Measurements from ENCODE around the gene KIR2DL4.
"Not testable (repeated sequence)": the region's sequence is repeated elsewhere in the genome, so short reads cannot be mapped to it uniquely, and the experiment has no call there.

The KIR2DL4 gene

DNA sequence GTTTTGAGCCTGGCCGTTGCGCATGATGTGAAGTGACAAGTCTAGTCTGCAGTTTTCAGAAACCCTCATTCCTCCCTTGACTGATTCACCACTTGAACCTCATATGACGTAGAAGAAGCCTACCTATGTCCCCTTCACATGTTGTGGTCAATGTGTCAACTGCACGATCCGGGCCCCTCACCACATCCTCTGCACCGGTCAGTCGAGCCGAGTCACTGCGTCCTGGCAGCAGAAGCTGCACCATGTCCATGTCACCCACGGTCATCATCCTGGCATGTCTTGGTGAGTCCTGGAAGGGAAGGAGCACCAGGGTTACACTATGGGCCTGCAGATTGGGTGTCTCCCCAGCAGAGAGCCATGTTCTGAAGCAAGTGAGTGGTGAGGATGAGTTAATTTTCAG is at the start of gene KIR2DL4:
Gene KIR2DL4, plus strand, starts transcription at position 201 of the 400 bp plus-strand sequence. Its CDS starts 42 bp downstream, at position 243.
- no peak for DNase-seq

DNA sequence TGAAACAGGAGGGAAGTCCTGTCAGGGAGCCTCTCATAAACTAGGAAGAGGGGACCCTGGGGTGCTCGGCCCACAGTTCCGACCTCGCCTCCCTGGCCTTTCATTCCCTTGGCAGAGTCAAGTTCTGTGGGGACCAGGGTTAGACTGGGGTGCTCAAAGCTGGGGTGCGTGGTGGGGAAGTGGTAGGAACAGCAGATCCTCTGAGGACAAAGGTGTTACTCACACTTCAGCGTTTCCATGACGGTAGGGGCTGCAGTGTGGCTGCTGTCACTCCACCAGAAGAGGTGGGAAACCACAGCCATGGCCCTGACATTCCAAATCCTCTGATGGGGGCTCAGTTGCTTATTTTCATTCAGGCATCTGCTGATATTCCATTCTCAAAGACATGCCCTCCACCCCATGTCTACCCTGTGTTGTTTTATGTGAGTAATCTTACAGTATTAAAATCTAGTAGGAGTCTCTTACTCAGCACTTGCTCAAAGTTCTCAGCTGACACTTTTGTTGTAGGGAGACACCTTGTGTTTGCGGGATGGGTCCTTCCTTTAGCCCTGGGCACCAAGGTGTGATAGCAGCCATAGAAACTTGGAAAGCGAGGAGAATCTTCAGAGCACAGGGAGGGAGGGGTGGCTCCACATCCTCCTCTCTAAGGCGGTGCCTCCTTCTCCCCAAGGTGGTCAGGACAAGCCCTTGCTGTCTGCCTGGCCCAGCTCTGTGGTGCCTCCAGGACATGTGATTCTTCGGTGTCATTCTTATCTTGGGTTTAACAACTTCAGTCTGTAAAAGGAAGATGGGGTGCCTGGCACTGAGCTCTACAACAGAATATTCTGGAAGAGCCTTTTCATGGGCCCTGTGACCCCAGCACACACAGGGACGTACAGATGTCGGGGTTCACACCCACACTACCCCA is 47.0 kb upstream of the KIR2DL4 start:
- DNase-seq = not testable (repeated sequence)

DNA sequence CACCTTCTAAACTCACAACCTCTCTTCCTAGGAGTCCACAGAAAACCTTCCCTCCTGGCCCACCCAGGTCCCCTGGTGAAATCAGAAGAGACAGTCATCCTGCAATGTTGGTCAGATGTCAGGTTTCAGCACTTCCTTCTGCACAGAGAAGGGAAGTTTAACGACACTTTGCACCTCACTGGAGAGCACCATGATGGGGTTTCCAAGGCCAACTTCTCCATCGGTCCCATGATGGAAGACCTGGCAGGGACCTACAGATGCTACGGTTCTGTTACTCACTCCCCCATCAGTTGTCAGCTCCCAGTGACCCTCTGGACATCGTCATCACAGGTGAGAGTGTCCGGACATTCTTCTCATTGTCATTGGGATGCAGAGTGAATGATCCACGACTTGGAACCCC is 44.8 kb upstream of the KIR2DL4 start:
- not testable (repeated sequence) for DNase-seq

DNA sequence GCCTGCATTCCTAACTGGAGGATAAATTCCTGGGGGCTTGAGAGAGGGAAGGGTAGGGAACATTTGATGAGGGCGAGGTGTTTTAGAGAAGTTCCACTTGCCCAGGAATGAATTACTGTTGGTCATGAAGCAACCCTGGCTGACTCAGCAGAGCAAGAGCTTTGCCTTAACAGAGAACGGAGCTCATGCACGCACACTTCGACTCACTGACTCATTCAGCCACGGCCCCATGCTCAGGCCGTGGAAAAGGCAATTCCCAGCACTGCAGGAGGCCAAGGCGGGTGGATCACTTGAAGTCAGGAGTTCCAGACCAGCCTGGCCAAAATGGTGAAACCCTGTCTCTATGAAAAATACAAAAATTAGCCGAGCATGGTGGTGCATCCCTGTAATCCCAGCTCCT is 39.2 kb upstream of the KIR2DL4 start:
- DNase-seq = not testable (repeated sequence)

DNA sequence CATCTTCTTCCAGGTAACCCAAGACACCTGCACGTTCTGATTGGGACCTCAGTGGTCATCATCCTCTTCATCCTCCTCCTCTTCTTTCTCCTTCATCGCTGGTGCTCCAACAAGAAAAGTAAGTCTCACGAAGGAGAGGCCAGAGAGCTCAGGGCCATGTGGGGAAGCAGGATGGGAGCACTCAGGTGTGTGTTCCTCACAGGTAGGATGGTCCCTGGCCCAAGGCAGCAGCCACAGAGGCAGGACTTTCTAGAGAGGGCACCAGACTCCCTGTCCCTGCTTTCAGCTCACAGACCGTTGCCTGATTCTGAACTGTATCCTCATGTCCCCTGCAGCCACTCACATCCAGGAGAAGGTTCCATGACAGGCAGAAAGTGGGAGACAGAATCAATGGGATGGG is 36.9 kb upstream of the KIR2DL4 start:
- not testable (repeated sequence) for DNase-seq

DNA sequence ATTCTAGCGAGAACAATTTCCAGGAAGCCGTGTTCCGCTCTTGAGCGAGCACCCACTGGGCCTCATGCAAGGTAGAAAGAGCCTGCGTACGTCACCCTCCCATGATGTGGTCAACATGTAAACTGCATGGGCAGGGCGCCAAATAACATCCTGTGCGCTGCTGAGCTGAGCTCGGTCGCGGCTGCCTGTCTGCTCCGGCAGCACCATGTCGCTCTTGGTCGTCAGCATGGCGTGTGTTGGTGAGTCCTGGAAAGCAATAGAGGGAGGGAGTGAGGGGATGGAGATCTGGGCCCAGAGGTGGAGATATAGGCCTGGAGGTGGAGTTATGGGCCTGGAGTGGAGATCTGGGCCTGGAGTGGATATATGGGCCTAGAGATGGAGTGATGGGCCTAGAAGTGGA is 33.8 kb upstream of the KIR2DL4 start, which contains the start of gene KIR2DL1:
Gene KIR2DL1, plus strand, starts transcription at position 148 of the 400 bp plus-strand sequence. Its CDS starts 58 bp downstream, at position 206.
- DNase-seq = not testable (repeated sequence)

DNA sequence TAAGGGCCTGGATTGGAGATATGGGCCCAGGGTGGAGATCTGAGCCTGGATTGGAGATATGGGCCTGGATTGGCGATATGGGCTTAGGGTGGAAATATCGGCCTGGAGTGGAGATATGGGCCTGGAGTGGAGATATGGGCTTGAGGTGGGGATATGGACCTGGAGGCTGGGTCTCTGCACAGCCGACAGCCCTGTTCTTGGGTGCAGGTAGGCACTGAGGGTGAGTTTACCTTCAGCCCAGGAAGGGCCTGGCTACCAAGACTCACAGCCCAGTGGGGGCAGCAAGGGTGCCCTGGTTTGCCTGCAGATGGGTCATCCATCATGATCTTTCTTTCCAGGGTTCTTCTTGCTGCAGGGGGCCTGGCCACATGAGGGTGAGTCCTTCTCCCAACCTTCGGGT is 32.9 kb upstream of the KIR2DL4 start:
- DNase-seq = not testable (repeated sequence)

DNA sequence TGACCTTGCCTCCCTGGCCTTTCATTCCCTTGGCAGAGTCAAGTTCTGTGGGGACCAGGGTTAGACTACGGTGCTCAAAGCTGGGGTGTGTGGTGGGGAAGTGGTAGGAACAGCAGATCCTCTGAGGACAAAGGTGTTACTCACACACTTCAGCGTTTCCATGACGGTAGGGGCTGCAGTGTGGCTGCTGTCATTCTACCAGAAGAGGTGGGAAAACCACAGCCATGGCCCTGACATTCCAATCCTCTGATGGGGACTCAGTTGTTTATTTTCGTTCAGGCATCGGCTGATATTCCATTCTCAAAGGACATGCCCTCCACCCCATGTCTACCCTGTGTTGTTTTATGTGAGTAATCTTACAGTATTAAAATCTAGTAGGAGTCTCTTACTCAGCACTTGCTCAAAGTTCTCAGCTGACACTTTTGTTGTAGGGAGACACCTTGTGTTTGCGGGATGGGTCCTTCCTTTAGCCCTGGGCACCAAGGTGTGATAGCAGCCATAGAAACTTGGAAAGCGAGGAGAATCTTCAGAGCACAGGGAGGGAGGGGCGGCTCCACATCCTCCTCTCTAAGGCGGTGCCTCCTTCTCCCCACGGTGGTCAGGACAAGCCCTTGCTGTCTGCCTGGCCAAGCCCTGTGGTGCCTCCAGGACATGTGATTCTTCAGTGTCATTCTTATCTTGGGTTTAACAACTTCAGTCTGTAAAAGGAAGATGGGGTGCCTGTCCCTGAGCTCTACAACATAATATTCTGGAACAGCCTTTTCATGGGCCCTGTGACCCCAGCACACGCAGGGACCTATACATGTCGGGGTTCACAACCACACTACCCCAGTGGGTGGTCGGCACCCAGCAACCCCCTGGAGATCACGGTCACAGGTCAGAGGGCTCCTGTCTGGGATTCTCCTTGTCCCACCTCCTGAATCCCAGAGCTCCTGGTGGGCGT is 32.1 kb upstream of the KIR2DL4 start:
- DNase-seq = not testable (repeated sequence)

DNA sequence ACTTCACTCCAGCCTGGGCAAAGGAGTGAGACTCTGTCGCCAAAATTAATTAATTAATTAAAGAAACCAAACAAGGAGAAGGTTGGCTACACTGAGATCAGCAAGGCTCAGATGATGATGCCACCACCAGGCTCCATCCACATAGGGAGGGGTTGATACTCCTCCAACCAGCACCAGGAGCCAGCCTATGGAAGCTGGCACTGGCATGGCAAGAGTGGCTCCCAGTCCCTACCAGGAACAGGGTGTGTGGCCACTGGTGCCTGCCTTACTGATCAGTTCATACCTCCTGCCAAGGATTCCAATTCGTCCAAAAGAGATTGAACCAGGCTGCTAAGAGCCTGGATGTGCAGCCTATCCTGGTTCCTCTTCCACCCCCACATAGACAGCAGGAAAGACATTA is 30.7 kb upstream of the KIR2DL4 start:
- DNase-seq = not testable (repeated sequence)

DNA sequence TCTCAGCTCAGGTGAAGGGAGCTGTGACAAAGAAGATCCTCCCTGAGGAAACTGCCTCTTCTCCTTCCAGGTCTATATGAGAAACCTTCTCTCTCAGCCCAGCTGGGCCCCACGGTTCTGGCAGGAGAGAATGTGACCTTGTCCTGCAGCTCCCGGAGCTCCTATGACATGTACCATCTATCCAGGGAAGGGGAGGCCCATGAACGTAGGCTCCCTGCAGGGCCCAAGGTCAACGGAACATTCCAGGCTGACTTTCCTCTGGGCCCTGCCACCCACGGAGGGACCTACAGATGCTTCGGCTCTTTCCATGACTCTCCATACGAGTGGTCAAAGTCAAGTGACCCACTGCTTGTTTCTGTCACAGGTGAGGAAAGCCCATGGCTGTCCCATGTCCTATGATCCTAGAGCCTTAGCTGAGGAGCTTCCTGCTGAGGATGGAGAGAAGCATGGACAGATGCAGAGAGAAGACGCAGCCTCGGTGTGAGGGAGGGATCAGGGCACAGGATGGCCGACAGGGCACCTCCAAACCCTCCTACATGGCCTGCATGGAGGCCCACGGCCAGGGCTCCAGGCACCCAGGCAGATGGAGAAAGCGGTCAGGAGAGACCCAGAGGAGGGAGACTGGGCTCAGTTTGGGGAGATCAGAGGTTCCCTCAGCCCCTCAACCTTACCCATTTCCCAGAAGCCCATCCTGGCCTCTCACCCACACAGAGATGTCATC is 28.2 kb upstream of the KIR2DL4 start:
- DNase-seq = not testable (repeated sequence)

DNA sequence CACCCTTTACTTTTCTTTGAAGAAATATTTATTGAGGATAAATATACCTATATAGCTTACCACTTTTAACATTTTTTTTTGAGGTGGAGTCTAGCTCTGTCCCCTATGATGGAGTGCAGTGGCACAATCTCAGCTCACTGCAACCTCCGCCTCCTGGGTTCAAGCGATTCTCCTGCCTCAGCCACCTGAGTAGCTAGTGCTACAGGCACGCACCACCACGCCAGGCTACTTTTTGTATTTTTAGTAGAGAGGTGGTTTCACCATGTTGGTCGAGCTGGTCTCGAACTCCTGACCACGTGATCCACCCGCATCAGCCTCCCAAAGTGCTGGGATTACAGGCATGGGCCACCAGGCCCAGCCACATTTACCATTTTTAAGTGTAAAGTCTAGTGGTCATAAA is 27.6 kb upstream of the KIR2DL4 start:
- DNase-seq = not testable (repeated sequence)

DNA sequence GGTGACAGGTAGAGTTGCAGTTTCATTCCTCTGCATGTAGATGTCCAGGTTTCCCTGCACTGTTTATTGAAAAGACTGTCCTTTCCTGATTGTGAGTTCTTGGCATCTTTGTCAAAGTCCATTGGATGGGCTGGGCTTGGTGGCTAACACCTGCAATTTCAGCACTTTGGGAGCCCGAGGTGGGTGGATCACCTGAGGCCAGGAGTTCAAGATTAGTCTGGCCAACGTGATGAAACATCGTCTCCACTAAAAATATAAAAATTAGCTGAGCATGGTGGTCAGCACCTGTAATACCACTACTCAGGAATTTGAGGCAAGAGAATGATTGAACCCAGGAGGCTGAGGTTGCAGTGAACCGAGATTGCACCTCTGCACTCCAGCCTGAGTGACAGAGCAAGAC is 25.6 kb upstream of the KIR2DL4 start:
- DNase-seq = not testable (repeated sequence)

DNA sequence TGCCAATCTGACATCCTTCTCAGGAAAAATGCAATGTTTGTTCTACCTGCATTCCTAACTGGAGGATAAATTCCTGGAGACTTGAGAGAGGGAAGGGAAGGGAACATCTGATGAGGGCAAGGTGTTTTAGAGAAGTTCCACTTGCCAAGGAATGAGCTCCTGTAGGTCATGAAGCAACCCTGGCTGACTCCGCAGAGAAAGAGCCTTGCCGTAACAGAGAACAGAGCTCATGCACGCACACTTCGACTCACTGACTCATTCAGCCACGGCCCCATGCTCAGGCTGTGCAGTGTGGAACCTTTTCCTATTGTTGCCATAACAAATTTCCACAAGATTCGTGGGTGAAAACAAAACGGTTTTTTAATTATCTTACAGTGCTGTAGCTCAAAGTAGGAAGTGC is 24.5 kb upstream of the KIR2DL4 start:
- DNase-seq = not testable (repeated sequence)

DNA sequence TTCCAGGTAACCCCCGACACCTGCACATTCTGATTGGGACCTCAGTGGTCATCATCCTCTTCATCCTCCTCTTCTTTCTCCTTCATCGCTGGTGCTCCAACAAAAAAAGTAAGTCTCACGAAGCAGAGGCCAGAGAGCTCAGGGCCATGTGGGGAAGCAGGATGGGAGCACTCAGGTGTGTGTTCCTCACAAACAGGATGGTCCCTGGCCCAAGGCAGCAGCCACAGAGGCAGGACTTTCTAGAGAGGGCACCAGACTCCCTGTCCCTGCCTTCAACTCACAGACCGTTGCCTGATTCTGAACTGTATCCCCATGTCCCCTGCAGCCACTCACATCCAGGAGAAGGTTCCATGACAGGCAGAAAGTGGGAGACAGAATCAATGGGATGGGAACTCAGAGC is 20.5 kb upstream of the KIR2DL4 start:
- DNase-seq = not testable (repeated sequence)

DNA sequence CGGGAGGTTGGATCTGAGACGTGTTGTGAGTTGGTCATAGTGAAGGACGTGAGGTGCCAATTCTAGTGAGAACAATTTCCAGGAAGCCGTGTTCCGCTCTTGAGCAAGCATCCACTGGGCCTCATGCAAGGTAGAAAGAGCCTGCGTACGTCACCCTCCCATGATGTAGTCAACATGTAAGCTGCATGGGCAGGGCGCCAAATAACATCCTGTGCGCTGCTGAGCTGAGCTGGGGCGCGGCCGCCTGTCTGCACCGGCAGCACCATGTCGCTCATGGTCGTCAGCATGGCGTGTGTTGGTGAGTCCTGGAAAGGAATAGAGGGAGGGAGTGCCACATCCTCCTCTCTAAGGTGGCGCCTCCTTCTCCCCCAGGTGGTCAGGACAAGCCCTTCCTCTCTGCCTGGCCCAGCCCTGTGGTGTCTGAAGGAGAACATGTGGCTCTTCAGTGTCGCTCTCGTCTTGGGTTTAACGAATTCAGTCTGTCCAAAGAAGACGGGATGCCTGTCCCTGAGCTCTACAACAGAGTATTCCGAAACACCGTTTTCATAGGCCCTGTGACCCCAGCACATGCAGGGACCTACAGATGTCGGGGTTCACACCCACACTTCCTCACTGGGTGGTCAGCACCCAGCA is 17.2 kb upstream of the KIR2DL4 start:
- not testable (repeated sequence) for DNase-seq

DNA sequence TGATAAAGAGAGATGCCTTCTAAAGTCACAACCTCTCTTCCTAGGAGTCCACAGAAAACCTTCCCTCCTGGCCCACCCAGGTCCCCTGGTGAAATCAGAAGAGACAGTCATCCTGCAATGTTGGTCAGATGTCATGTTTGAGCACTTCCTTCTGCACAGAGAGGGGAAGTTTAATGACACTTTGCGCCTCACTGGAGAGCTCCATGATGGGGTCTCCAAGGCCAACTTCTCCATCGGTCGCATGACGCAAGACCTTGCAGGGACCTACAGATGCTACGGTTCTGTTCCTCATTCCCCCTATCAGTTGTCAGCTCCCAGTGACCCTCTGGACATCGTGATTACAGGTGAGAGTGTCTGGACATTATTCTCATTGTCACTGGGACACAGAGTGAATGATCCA is 15.3 kb upstream of the KIR2DL4 start:
- not testable (repeated sequence) for DNase-seq

DNA sequence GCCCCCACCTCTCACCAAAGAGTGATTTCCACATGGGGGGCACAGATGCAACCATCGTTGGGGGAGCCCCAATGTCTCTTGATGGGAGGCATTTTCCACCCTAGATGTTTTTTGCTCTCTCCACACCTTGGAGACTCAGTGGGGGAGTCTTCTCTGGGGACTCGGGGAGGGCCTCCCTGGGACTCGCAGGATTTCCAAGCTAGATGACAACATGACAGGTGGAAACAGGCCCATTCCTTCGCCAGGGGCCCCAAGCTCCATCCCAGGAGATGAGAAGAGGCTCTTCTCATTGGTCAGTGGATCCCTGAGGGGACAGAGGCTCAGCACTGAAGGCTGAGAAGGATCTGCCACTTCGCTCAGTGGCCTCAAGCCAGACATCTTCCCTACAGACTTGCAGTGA is 12.7 kb upstream of the KIR2DL4 start:
- no peak for DNase-seq

DNA sequence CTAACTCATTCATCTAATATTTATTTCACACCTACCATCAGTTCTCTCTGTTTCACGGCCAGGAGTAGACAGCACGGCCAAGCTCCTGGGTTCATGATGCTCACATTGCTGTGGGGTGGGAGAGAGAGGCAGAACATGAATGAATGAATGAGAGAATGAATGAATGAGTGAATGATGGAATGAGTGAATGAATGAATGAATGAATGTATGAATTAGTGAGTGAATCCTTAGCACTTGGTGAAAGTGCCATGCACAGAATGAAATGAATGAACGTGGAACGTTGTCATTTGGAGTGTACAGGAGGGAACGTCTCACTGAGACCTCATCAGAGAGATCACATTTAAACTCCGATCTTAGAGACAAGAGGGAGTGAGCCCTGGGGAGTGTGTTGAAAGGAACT is 11.9 kb upstream of the KIR2DL4 start:
- DNase-seq = no peak

DNA sequence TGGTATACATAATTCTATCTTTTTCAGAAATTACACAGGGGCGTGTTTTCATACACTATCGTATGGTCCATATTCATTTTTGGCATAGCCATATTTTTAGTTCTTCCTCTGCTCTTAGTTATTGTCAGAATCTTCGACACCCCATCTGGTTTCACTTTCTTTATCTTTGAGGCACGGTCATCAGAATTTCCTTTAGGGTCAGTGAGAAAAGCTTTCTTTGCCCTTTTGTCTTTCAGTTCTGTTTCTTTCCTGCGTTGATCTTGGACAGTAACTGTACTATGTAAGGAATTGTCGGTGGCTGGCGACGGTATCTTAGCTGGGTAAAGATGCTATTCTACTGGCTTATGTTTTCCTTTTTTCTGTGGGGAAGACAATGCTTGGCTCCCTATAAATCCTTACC is 10.6 kb upstream of the KIR2DL4 start:
- no peak for DNase-seq

DNA sequence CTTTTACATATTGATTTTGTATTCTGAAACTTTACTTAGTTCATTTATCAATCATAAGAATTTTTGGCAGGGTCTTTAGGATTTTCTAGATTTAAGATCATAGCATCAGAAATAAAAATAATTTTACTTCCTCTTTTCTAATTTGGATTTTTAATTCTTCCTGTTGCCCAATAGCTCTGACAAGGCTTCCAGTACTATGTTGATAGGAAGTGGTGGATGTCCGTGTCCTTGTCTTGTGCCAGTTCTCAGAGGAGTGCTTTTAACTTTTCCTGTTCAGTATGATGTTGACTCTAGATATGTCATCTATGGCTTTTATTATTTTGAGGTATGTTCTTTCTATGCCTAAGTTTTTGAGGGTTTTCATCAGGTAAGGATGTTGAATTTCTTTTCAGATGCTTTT is 7.7 kb upstream of the KIR2DL4 start:
- DNase-seq = no peak

DNA sequence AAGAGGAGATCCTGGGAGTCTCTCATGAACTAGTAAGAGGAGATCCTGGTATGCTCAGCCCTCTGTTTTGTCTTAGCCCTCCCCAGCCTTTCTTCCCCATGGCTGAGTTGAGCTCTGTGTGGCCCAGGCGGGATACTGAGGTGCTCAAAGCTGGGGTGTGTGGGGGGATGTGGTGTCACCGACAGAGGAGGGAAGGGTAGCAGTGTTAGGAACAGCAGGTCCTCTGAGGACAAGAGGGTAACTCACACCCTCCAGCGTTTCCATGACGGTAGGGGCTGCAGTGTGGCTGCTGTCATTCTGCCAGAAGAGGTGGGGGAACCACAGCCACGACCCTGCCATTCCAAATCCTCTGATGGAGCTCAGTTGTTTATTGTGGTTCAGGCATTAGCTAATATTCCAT is 691 bp downstream of the KIR2DL4 start:
- DNase-seq = no peak

DNA sequence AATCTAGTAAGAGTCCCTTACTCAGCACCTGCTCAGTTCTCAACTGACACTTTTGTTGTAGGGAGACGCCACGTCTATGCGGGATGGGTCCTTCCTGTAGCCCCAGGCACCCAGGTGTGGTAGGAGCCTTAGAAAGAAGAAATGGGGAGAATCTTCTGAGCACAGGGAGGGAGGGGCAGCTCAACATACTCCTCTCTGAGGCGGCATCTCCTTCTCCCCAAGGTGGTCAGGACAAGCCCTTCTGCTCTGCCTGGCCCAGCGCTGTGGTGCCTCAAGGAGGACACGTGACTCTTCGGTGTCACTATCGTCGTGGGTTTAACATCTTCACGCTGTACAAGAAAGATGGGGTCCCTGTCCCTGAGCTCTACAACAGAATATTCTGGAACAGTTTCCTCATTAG is 1.2 kb downstream of the KIR2DL4 start:
- no peak for DNase-seq
